GM23338 (cell line): ENCODE data around the gene SREK1. TPM values are rescaled to one million over a fixed set of nuclear protein-coding genes. Genes with fewer than 3 reads are reported as not detected.

Experiments
- ATAC-seq: fragments of 200-7000 bp; cut with Tn5 transposase; 3 replicates; pipeline ENCODE4 v1.9.1; 2020
- DNase-seq: peaks from one replicate; pipeline ENCODE4 v3.0.0-alpha.2; 2015; ENCODE audit warnings: low spot score
- H2AFZ ChIP-seq: fragments of 200-600 bp; sonication (generic); 2 replicates; pipeline ENCODE4 v1.8.0; 2016; ENCODE audit warnings: antibody characterized with exemption, mild to moderate bottlenecking, moderate library complexity
- H3F3A ChIP-seq: fragments of 200-600 bp; sonication (generic); replicated peaks from 2 replicates; pipeline ENCODE4 v1.8.0; 2017; ENCODE audit warnings: antibody characterized with exemption, mixed run types, low read depth
- H3K27ac ChIP-seq: fragments of 200-600 bp; sonication (generic); 2 replicates; pipeline ENCODE4 v1.6.1; 2016; ENCODE audit warnings: low read depth
- H3K27me3 ChIP-seq: fragments of 200-600 bp; sonication (generic); 2 replicates; pipeline ENCODE4 v1.8.0; 2016; ENCODE audit warnings: mild to moderate bottlenecking, mixed run types, moderate library complexity; ENCODE audit not compliant: insufficient read depth
- H3K36me3 ChIP-seq: fragments of 200-600 bp; sonication (generic); 2 replicates; pipeline ENCODE4 v1.8.0; 2016; ENCODE audit warnings: mild to moderate bottlenecking; ENCODE audit not compliant: insufficient read depth
- H3K4me1 ChIP-seq: fragments of 200-600 bp; sonication (generic); 2 replicates; pipeline ENCODE4 v1.8.0; 2016; ENCODE audit warnings: mild to moderate bottlenecking, moderate library complexity; ENCODE audit not compliant: insufficient read depth
- H3K4me2 ChIP-seq: fragments of 200-600 bp; sonication (generic); 2 replicates; pipeline ENCODE4 v1.7.1; 2017; ENCODE audit warnings: mixed run types
- H3K4me3 ChIP-seq: fragments of 200-600 bp; sonication (generic); 2 replicates; pipeline ENCODE4 v1.6.1; 2016; ENCODE audit warnings: mixed run types
- H3K79me2 ChIP-seq: fragments of 200-600 bp; sonication (generic); replicated peaks from 2 replicates; pipeline ENCODE4 v1.8.0; 2017; ENCODE audit warnings: mild to moderate bottlenecking; ENCODE audit not compliant: insufficient read depth
- H3K9me2 ChIP-seq: fragments of 200-600 bp; sonication (generic); 2 replicates; pipeline ENCODE4 v1.8.0; 2017; ENCODE audit not compliant: insufficient read depth
- H4K20me1 ChIP-seq: fragments of 200-600 bp; sonication (generic); replicated peaks from 2 replicates; pipeline ENCODE4 v1.8.0; 2017; ENCODE audit warnings: mild to moderate bottlenecking; ENCODE audit not compliant: insufficient read depth
- H3K27ac Mint-ChIP-seq: 2 replicates; pipeline ENCODE4 v1.8.0; 2020; ENCODE audit warnings: inconsistent platforms, mild to moderate bottlenecking, moderate library complexity, mixed read lengths
- H3K27me3 Mint-ChIP-seq: 3 replicates; pipeline ENCODE4 v1.8.0; 2022; ENCODE audit warnings: low read depth, mild to moderate bottlenecking, moderate library complexity, mixed read lengths, inconsistent platforms; ENCODE audit not compliant: insufficient read depth, poor library complexity
- H3K36me3 Mint-ChIP-seq: 3 replicates; pipeline ENCODE4 v1.8.0; 2021; ENCODE audit warnings: low read depth, mild to moderate bottlenecking, inconsistent platforms, moderate library complexity, mixed read lengths
- H3K4me1 Mint-ChIP-seq: 3 replicates; pipeline ENCODE4 v1.8.0; 2020; ENCODE audit warnings: mild to moderate bottlenecking, inconsistent platforms, mixed read lengths
- H3K4me3 Mint-ChIP-seq: 3 replicates; pipeline ENCODE4 v1.8.0; 2021; ENCODE audit warnings: moderate library complexity, mild to moderate bottlenecking, inconsistent platforms, mixed read lengths
- H3K9me3 Mint-ChIP-seq: 3 replicates; pipeline ENCODE4 v1.8.0; 2020; ENCODE audit warnings: moderate library complexity, mild to moderate bottlenecking, inconsistent platforms, mixed read lengths
- CREB1 ChIP-seq: fragments of 250-450 bp; sonication (Bioruptor Pico); IDR thresholded peaks from 2 replicates; pipeline ENCODE4 v1.5.0; 2020; ENCODE audit warnings: low read depth, mild to moderate bottlenecking, moderate library complexity
- EZH2 ChIP-seq: fragments of 200-600 bp; sonication (generic); IDR thresholded peaks from one replicate; pipeline ENCODE4 v1.8.0; 2017; ENCODE audit warnings: antibody characterized with exemption, mild to moderate bottlenecking, low read depth; ENCODE audit not compliant: unreplicated experiment
- EZH2phosphoT487 ChIP-seq: fragments of 200-600 bp; sonication (generic); IDR thresholded peaks from one replicate; pipeline ENCODE4 v1.8.1; 2018; ENCODE audit warnings: antibody characterized with exemption; ENCODE audit not compliant: unreplicated experiment
- JUNB ChIP-seq: IDR thresholded peaks from one replicate; pipeline ENCODE4 v1.6.1; 2016; ENCODE audit warnings: antibody characterized with exemption; ENCODE audit not compliant: unreplicated experiment
- NANOG ChIP-seq: IDR thresholded peaks from 2 replicates; pipeline ENCODE4 v1.6.1; 2016; ENCODE audit warnings: antibody characterized with exemption, borderline replicate concordance
- POLR2AphosphoS5 ChIP-seq: IDR thresholded peaks from 2 replicates; pipeline ENCODE4 v1.6.1; 2016; ENCODE audit warnings: antibody characterized with exemption, low read depth
- STAT1 ChIP-seq: IDR thresholded peaks from one replicate; pipeline ENCODE4 v1.6.1; 2016; ENCODE audit warnings: antibody characterized with exemption; ENCODE audit not compliant: unreplicated experiment
- ZNF114 ChIP-seq: fragments of 250-450 bp; sonication (Bioruptor Pico); IDR thresholded peaks from 2 replicates; pipeline ENCODE4 v1.5.0; 2020; ENCODE audit warnings: mild to moderate bottlenecking, moderate library complexity
- ZNF331 ChIP-seq: fragments of 250-450 bp; sonication (Bioruptor Pico); IDR thresholded peaks from 2 replicates; pipeline ENCODE4 v1.5.0; 2020; ENCODE audit warnings: low read depth, mild to moderate bottlenecking, moderate library complexity
- polyA plus RNA-seq: library from polyadenylated mRNA; unstranded; fragments of >200 nt; fragmentation: Nextera tagmentation; extraction: Ambion mirVana; gene quantifications from 2 replicates; pipeline ENCODE4 v1.2.1, GENCODE V29; 2016
- total RNA-seq: library from RNA; depleted of rRNA; stranded (reverse); fragments of >200 nt; shearing (Covaris generic); gene quantifications from 2 replicates; pipeline ENCODE4 v1.2.3, GENCODE V29; 2014
- TF ChIP-seq, protein P1 (sequence below): fragments of 250-450 bp; sonication (Bioruptor Pico); IDR thresholded peaks from 2 replicates; pipeline ENCODE4 v1.5.0; 2020; ENCODE audit warnings: mild to moderate bottlenecking, moderate library complexity
- TF ChIP-seq, protein P2 (sequence below), 2 experiments: fragments of 200-600 bp in 1 of 2; sonication (generic) in 1 of 2; conservative IDR thresholded peaks; 2 replicates each; pipeline versions ENCODE4 v1.5.1 to v1.6.1; 2016 to 2017; ENCODE audit warnings: antibody characterized with exemption in 2 of 2, low read depth in 2 of 2, mild to moderate bottlenecking in 2 of 2, moderate library complexity in 1 of 2
- TF ChIP-seq, protein P3 (sequence below): IDR thresholded peaks from one replicate; pipeline ENCODE4 v1.6.1; 2018; ENCODE audit warnings: antibody characterized with exemption; ENCODE audit not compliant: unreplicated experiment
- TF ChIP-seq, protein P4 (sequence below): IDR thresholded peaks from 2 replicates; pipeline ENCODE4 v1.6.1; 2016; ENCODE audit warnings: antibody characterized with exemption

SREK1 gene
- total and polyA plus RNA-seq, 2 experiments from 2014 or later: 64.3 to 66.4 TPM

DNA sequence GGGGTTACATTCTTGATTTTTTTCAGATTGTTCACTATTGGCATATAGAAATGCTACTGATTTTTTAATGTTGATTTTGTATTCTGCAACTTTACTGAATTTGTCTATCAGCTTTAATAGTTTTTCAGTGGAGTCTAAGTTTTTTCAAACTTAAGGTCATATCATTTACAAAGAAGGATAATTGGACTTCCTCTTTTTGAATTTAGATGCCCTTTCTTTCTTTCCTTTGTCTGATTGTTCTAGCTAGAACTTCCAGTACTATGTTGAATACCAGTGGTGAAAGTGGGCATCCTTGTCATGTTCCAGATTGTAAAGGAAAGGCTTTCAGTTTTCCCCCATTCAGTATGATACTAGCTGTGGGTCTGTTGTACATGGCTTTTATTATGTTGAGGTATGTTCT, 49.3 kb downstream of the SREK1 start:
- H3K27ac Mint-ChIP-seq: no peak overlapping the region
- H3K9me3 Mint-ChIP-seq: no peaks in the 10 kb centered on the region; the same call in 2 of the 3 replicates
- no peaks in the 10 kb centered on the region for H3K36me3 Mint-ChIP-seq

More for the DNA sequence above, 49.3 kb downstream of the SREK1 start:
- H3K9me2 ChIP-seq: 0 out of 2 replicates have a peak, but pooled peaks cover 3% of the 10 kb centered on the region
- ATAC-seq (no peak), DNase-seq (no peak)
- no peaks in the 10 kb centered on the region for H3K27me3 ChIP-seq
- H3K4me1 ChIP-seq: peaks cover 6% of the 10 kb centered on the region; the same call in 1 of the 2 replicates
- no peak overlapping the region for H3K27ac ChIP-seq
- no peak overlapping the region for H2AFZ ChIP-seq
- Mint-ChIP-seq H3K4me3 (no peak overlapping the region), H3K27me3 (peaks cover 2% of the 10 kb centered on the region), H3K4me1 (peaks cover 5% of the 10 kb centered on the region)
- H3K79me2 ChIP-seq: no peaks in the 10 kb centered on the region
- TF ChIP-seq NANOG (no peak), STAT1 (no peak), CREB1 (CRISPR knock-in tag) (no peak), ZNF331 (CRISPR knock-in tag) (no peak), EZH2phosphoT487 (no peak), POLR2AphosphoS5 (no peak), ZNF114 (CRISPR knock-in tag) (no peak), JUNB (no peak), EZH2 (no peak)
- TF ChIP-seq, protein P1, sequence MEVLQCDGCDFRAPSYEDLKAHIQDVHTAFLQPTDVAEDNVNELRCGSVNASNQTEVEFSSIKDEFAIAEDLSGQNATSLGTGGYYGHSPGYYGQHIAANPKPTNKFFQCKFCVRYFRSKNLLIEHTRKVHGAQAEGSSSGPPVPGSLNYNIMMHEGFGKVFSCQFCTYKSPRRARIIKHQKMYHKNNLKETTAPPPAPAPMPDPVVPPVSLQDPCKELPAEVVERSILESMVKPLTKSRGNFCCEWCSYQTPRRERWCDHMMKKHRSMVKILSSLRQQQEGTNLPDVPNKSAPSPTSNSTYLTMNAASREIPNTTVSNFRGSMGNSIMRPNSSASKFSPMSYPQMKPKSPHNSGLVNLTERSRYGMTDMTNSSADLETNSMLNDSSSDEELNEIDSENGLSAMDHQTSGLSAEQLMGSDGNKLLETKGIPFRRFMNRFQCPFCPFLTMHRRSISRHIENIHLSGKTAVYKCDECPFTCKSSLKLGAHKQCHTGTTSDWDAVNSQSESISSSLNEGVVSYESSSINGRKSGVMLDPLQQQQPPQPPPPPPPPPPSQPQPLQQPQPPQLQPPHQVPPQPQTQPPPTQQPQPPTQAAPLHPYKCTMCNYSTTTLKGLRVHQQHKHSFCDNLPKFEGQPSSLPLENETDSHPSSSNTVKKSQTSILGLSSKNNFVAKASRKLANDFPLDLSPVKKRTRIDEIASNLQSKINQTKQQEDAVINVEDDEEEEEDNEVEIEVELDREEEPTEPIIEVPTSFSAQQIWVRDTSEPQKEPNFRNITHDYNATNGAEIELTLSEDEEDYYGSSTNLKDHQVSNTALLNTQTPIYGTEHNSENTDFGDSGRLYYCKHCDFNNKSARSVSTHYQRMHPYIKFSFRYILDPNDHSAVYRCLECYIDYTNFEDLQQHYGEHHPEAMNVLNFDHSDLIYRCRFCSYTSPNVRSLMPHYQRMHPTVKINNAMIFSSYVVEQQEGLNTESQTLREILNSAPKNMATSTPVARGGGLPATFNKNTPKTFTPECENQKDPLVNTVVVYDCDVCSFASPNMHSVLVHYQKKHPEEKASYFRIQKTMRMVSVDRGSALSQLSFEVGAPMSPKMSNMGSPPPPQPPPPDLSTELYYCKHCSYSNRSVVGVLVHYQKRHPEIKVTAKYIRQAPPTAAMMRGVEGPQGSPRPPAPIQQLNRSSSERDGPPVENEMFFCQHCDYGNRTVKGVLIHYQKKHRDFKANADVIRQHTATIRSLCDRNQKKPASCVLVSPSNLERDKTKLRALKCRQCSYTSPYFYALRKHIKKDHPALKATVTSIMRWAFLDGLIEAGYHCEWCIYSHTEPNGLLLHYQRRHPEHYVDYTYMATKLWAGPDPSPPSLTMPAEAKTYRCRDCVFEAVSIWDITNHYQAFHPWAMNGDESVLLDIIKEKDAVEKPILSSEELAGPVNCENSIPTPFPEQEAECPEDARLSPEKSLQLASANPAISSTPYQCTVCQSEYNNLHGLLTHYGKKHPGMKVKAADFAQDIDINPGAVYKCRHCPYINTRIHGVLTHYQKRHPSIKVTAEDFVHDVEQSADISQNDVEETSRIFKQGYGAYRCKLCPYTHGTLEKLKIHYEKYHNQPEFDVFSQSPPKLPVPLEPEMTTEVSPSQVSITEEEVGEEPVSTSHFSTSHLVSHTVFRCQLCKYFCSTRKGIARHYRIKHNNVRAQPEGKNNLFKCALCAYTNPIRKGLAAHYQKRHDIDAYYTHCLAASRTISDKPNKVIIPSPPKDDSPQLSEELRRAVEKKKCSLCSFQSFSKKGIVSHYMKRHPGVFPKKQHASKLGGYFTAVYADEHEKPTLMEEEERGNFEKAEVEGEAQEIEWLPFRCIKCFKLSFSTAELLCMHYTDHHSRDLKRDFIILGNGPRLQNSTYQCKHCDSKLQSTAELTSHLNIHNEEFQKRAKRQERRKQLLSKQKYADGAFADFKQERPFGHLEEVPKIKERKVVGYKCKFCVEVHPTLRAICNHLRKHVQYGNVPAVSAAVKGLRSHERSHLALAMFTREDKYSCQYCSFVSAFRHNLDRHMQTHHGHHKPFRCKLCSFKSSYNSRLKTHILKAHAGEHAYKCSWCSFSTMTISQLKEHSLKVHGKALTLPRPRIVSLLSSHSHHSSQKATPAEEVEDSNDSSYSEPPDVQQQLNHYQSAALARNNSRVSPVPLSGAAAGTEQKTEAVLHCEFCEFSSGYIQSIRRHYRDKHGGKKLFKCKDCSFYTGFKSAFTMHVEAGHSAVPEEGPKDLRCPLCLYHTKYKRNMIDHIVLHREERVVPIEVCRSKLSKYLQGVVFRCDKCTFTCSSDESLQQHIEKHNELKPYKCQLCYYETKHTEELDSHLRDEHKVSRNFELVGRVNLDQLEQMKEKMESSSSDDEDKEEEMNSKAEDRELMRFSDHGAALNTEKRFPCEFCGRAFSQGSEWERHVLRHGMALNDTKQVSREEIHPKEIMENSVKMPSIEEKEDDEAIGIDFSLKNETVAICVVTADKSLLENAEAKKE (CRISPR knock-in tag): no peak
- TF ChIP-seq, protein P2, sequence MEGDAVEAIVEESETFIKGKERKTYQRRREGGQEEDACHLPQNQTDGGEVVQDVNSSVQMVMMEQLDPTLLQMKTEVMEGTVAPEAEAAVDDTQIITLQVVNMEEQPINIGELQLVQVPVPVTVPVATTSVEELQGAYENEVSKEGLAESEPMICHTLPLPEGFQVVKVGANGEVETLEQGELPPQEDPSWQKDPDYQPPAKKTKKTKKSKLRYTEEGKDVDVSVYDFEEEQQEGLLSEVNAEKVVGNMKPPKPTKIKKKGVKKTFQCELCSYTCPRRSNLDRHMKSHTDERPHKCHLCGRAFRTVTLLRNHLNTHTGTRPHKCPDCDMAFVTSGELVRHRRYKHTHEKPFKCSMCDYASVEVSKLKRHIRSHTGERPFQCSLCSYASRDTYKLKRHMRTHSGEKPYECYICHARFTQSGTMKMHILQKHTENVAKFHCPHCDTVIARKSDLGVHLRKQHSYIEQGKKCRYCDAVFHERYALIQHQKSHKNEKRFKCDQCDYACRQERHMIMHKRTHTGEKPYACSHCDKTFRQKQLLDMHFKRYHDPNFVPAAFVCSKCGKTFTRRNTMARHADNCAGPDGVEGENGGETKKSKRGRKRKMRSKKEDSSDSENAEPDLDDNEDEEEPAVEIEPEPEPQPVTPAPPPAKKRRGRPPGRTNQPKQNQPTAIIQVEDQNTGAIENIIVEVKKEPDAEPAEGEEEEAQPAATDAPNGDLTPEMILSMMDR (conservative IDR thresholded peaks at IDR 0.05; ENCODE audit: low read depth in 2 of 2): no peak
- TF ChIP-seq, protein P3, sequence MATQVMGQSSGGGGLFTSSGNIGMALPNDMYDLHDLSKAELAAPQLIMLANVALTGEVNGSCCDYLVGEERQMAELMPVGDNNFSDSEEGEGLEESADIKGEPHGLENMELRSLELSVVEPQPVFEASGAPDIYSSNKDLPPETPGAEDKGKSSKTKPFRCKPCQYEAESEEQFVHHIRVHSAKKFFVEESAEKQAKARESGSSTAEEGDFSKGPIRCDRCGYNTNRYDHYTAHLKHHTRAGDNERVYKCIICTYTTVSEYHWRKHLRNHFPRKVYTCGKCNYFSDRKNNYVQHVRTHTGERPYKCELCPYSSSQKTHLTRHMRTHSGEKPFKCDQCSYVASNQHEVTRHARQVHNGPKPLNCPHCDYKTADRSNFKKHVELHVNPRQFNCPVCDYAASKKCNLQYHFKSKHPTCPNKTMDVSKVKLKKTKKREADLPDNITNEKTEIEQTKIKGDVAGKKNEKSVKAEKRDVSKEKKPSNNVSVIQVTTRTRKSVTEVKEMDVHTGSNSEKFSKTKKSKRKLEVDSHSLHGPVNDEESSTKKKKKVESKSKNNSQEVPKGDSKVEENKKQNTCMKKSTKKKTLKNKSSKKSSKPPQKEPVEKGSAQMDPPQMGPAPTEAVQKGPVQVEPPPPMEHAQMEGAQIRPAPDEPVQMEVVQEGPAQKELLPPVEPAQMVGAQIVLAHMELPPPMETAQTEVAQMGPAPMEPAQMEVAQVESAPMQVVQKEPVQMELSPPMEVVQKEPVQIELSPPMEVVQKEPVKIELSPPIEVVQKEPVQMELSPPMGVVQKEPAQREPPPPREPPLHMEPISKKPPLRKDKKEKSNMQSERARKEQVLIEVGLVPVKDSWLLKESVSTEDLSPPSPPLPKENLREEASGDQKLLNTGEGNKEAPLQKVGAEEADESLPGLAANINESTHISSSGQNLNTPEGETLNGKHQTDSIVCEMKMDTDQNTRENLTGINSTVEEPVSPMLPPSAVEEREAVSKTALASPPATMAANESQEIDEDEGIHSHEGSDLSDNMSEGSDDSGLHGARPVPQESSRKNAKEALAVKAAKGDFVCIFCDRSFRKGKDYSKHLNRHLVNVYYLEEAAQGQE: no peak
- TF ChIP-seq, protein P4, sequence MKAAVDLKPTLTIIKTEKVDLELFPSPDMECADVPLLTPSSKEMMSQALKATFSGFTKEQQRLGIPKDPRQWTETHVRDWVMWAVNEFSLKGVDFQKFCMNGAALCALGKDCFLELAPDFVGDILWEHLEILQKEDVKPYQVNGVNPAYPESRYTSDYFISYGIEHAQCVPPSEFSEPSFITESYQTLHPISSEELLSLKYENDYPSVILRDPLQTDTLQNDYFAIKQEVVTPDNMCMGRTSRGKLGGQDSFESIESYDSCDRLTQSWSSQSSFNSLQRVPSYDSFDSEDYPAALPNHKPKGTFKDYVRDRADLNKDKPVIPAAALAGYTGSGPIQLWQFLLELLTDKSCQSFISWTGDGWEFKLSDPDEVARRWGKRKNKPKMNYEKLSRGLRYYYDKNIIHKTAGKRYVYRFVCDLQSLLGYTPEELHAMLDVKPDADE: no peak
- H3K4me2 ChIP-seq: no peak overlapping the region
- H3F3A ChIP-seq: no peaks in the 10 kb centered on the region
- no peaks in the 10 kb centered on the region for H4K20me1 ChIP-seq
- no peak overlapping the region for H3K4me3 ChIP-seq
- H3K36me3 ChIP-seq: no peaks in the 10 kb centered on the region
